HL-60/S4 treated with phorbol 12-myristate 13-acetate at 8.2 ng/mL for 4 days and 3 days (cell line): ENCODE data around the gene HOXC9.

ENCODE experiments used
- in situ Hi-C: fragments of 300-500 bp; cut with MboI; formaldehyde crosslinking; loops from 2 replicates; pipeline ENCODE4 v1.15.0; 2022; ENCODE audit warnings: low sequenced_read_pairs

Gene HOXC9

GRCh38 chr12:53963005-53963404 lies 37.0 kb upstream of the HOXC9 start:
- in situ Hi-C loops = no loop called here

DNA sequence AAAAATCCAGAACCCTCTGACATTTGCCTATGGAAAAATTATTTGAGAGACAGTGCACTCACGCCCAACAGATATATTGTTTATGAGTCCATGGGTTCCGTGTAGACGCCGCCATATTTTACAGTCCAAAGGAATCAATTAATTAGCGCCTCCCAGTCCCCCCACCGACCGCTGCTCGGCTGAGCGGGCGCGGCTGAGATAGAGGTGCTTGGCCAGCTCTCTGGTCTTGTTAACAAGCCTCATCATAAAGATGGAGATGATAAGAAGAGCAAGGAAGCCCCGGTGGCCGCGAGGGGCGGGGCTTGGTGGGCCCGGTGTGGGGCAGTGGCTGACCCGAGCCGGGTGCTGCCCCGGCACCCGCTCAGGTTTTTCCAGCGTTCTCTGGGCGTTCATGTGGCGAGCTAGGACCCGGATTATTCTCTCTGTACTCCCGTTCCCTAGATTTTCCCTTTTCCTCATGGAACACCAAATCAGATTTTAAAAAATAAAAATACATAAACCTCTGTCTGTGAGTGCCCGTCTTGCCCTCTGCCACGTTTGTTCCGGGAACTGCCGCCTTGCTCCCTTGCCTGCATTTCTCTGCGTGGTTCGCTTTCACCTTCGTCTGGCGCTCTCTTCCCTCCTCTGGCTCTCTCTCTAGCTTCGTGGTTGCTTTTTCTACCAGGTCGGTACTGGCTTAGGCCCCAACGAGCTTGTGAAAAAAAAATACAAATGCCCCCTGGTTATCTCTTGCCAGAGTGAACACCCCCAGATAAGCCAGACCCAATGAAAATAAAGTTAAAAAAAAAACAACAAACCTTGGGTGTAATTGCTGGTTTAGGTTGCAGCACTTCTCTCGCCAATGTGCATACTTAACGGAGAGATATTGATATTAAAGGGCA lies 36.3 kb upstream of the HOXC9 start:
- in situ Hi-C loops = no loop called here

GRCh38 chr12:53964315-53964713 lies 35.6 kb upstream of the HOXC9 start:
- in situ Hi-C loops = no loop called here

DNA sequence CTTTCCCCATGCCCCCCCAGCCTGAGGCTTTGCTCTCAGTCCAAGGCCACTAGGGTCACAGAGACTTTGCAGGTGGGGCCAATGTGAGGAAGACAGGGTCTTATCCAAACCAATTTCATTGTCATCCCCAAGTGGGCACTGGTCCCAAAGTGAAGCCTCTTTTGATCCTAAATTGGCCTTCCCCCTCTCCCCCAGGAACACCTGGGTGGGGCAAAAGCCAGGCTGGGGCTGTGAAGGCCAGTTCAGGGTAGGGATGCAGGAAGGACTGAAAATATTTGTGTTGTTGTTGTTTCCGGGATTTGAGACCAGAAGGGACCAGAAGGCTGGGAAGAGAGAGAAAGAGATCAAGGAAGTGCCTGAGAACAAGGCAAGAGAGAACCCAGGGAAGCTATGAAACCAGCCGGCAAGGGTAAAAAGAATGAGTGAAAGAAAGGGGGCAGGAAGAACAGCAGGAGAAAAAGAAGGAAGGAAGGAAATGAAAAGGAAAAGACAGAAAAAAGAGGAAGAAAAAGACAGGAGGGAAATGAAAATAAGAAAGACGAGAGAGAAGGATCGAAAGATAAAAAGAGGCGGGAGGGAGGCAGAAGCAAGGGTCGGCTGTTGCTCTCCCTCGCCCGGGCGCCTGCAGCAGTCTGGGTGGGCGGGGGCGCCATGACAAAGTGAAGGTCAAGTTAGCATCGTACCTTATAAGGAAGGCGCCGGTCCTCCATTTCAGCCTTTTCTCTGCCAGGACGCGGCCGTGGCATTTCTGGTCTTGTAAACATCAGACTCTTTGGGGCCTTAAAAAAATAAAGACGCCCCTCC lies 34.5 kb upstream of the HOXC9 start:
- in situ Hi-C loops = no loop called here

GRCh38 chr12:53966085-53966384 lies 33.9 kb upstream of the HOXC9 start:
- in situ Hi-C loops = no loop called here

DNA sequence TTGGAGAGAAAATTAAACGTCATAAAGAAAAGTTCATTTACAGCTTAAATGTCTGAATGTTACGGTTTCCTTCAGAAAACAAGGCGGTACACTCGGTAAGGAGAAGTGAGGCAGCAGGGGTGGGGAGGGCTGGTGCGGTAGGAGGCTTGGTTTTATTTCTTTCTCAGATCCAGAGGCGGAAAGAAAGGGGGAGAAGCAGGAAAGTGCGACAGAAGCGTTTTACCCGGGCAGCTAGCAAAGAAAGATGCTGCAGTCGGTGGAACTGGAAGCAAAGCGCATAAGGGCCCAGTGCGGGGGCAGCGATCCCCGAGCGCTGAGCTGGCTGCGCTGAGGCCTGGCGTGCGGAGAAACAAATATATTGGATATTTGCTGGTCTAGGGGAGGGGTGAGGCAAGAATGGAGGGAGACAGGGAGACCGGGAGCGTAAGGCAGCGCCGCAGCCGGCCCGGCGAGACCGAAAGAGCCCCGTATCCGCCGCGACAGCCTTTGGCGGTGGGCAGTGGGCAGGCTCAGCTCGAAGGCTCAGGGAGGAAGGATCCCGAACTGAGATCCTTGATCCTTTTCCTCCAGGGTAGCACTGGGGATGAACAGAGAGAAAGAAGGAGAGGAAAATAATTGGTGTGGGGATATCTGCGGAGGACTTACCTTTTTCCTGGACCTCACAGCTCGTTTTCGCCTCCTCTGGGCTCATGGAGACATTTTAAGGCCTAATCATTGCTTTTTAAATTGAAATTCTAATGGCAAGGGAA lies 33.4 kb upstream of the HOXC9 start:
- in situ Hi-C loops = no loop called here

GRCh38 chr12:53967421-53967925 lies 32.5 kb upstream of the HOXC9 start:
- in situ Hi-C loops = no loop called here

- in situ Hi-C loops = no loop called here
Measured at GRCh38 chr12:53968214-53969127, 31.5 kb upstream of the HOXC9 start.

- in situ Hi-C loops = no loop called here
Measured at GRCh38 chr12:53969588-53970259, 30.2 kb upstream of the HOXC9 start.

- in situ Hi-C loops = no loop called here
Measured at GRCh38 chr12:53970451-53970850, 29.5 kb upstream of the HOXC9 start.

DNA sequence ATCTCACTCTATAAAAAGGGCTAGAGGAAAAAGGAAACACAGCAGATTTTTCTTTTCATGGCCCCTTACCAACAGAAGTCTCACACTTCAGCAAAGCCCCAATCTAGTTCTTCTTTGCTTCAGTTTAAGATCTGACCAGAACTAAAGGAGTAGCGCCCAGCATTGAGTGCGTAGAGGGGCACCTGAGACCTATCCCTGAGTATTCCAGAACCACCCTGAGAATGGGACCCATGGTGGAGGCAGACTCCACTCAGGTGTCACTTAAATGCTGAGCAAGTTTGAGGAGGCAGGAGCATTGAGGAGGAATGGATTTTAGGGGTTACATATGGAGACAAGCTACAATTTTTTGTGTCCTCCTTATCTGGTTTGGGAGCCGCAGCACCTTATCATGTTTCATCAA lies 28.8 kb upstream of the HOXC9 start:
- in situ Hi-C loops = no loop called here

- in situ Hi-C loops = no loop called here
Measured at GRCh38 chr12:53971686-53972085, 28.3 kb upstream of the HOXC9 start.

DNA sequence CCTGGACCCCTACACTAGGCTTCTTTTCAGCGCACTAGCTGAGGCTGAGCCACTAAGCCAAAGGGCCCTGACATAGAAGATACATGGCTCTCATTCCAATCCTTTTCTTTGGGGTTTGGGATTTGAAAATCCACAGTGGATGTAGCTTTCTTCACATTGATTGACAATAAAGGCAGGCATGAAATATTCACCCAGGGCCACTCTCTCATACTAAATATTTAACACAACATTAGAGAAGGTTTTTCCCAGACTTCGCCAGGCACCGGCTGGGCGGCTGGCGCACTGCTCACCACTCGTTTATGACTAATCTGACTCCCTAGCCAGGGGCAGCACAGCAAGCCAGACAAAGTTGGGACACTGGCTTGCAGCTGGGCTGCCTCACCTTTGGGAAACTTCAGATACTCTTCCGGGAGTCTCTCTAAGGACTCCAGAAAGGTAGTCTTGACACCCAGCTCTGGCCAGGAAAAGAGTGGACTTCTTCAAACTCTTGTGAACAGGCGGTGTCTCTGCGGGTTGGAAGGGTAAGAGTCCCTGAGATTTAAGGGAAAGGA lies 27.7 kb upstream of the HOXC9 start:
- in situ Hi-C loops = no loop called here

DNA sequence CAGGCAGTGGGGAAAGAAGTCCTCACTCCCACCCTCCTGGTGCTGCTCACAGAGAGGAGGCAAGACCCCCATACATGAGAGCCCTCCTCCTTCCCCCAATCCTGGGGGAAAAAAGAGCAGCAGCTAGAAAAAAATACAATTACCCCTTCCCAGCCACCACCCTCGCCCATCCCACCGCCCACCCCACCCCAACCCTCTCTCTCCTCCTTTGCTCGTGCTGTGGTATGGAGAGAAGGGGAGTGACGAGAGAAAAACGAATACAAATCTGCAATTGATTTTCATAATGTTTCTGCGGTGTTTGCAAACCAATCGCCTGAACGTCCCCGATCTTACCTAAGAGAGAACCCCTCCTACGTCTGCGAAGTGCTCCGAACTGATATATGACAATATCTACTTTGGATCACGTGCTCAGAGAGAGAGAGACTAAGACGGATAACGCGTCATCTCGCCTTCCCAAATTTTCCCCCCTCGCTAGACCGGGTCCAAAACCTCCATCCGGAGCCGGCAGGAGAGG lies 27.2 kb upstream of the HOXC9 start, which contains the start of gene HOXC11:
Gene HOXC11, plus strand, starts transcription at position 405 of the 514 bp plus-strand sequence. CDS start 116 bp downstream, outside the sequence.
- in situ Hi-C loops = no loop called here

- in situ Hi-C loops = no loop called here
Measured at GRCh38 chr12:53973236-53974042, 26.5 kb upstream of the HOXC9 start.

- in situ Hi-C loops = loop anchor here (25.0 kb wide), 1 partner anchor 388 kb away; the partner anchor contains the start of gene GPR84
Measured at GRCh38 chr12:53974084-53975063, 25.6 kb upstream of the HOXC9 start, which contains the start of gene HOTAIR. Gene HOTAIR, minus strand, starts transcription at chr12:53974954.

DNA sequence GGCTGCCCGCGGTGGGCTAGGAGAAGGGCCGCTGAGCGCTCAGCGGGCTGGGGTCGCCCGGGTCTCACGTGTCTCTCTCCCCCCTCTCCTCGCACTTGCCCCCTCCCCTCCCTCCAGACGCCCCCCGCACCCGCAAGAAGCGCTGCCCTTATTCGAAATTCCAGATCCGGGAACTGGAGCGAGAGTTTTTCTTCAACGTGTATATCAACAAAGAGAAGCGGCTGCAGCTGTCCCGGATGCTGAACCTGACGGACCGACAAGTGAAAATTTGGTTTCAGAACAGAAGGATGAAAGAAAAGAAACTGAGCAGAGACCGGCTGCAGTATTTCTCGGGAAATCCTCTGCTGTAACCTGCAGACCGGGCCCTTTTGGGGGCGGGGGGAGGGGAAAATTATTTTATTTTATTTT lies 24.9 kb upstream of the HOXC9 start:
- in situ Hi-C loops = loop anchor here (25.0 kb wide), 1 partner anchor 387 kb away; the partner anchor contains the start of gene GPR84
